ENCODE data around the gene S100A10.

DNA sequence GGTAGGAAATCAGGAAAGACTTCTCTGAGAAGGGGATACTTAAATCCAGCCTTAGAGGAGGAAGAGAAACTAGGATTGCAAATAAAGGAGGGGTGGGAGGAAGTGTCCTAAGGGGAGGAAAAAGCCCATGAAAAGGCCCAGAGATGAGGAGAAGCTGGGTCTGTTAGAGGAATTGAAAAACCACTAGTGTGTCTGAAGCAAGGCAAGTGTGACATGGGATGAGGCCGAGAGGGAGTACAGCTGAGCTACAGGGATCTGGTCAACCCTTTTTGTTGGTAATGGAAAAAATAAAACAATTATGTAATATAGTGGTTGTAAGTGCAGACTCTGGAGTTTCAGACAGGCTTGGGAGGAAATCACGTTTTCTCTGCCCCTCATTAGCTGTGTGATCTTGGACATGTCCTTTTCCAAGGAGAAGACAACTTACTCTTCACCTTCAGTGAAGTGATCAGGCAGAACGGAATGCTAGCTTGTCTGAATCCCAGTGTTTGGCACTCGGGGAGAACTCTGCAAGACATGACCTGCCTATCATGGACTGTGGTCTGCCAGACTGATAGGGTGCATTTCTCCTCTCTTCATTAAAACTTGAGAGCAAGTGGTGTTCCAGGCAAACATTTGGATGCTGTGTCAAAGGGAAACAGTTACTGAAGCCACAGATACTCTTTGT is 7.4 kb upstream of the S100A10 start:
- TF ChIP-seq SUZ12 (IDR thresholded peaks at IDR 0.05) (no peak), TARDBP (IDR thresholded peaks at IDR 0.05) (no peak), LEF1 (IDR thresholded peaks at IDR 0.05; ENCODE audit: borderline replicate concordance) (no peak), NFRKB (IDR thresholded peaks at IDR 0.05) (no peak), FOXK2 (IDR thresholded peaks at IDR 0.05) (no peak), SP1 (IDR thresholded peaks at IDR 0.05) (no peak), ELF4 (IDR thresholded peaks at IDR 0.05) (no peak), ARNT (IDR thresholded peaks at IDR 0.05) (no peak), L3MBTL2 (conservative IDR thresholded peaks at IDR 0.05) (no peak), BHLHE40 (IDR thresholded peaks at IDR 0.05; ENCODE audit: borderline replicate concordance) (no peak), HDGF (IDR thresholded peaks at IDR 0.05; ENCODE audit: borderline replicate concordance) (no peak), FOXM1 (IDR thresholded peaks at IDR 0.05; ENCODE audit: borderline replicate concordance) (no peak)
- TF ChIP-seq, protein P1, sequence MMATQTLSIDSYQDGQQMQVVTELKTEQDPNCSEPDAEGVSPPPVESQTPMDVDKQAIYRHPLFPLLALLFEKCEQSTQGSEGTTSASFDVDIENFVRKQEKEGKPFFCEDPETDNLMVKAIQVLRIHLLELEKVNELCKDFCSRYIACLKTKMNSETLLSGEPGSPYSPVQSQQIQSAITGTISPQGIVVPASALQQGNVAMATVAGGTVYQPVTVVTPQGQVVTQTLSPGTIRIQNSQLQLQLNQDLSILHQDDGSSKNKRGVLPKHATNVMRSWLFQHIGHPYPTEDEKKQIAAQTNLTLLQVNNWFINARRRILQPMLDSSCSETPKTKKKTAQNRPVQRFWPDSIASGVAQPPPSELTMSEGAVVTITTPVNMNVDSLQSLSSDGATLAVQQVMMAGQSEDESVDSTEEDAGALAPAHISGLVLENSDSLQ (IDR thresholded peaks at IDR 0.05): no peak
